Esophagus muscularis mucosa (tissue), 4 donors: ENCODE results near the gene SNED1. TPM values are rescaled to one million over a fixed set of nuclear protein-coding genes. Genes with fewer than 3 reads are reported as not detected.

Source experiments
- DNase-seq: peaks from one replicate; pipeline ENCODE4 v3.0.0-alpha.2; 2017; ENCODE audit errors: extremely low spot score
- H3K27ac ChIP-seq, 4 donors: fragments of 200-600 bp; sonication (generic); replicated peaks in 1 of 4; 1 replicate in 3 of 4; 2 replicates in 1 of 4; pipeline ENCODE4 v1.5.1; 2016 to 2019; ENCODE audit warnings: mild to moderate bottlenecking in 1 of 4
- H3K27me3 ChIP-seq, 4 donors: fragments of 200-600 bp; sonication (generic); one replicate each; pipeline versions ENCODE4 v1.5.1 to v1.6.0; 2016 to 2019
- H3K36me3 ChIP-seq, 4 donors: fragments of 200-600 bp; sonication (generic); one replicate each; pipeline ENCODE4 v1.5.1; 2016 to 2019
- H3K4me1 ChIP-seq, 4 donors: fragments of 200-600 bp; sonication (generic); one replicate each; pipeline ENCODE4 v1.5.1; 2016 to 2019
- H3K4me3 ChIP-seq, 4 donors: fragments of 200-600 bp; sonication (generic); 1 replicate in 2 of 4; 2 replicates in 2 of 4; pipeline ENCODE4 v1.5.1; 2016 to 2019; ENCODE audit warnings: mild to moderate bottlenecking in 4 of 4, moderate library complexity in 1 of 4
- H3K9me3 ChIP-seq, 4 donors: fragments of 200-600 bp; sonication (generic); 1 replicate in 3 of 4; 2 replicates in 1 of 4; pipeline ENCODE4 v1.5.1; 2016 to 2019
- CTCF ChIP-seq, 3 experiments: fragments of 200-600 bp in 2 of 3; fragments of 450-650 bp in 1 of 3; sonication (generic) in 2 of 3; IDR thresholded peaks; one replicate each; pipeline ENCODE4 v1.5.1; 2017 to 2019; ENCODE audit warnings: antibody characterized with exemption in 3 of 3, mild to moderate bottlenecking in 2 of 3, moderate library complexity in 1 of 3
- EP300 ChIP-seq: sonication (generic); formaldehyde crosslinking; IDR thresholded peaks from one replicate; pipeline ENCODE4 v1.6.1; 2017; ENCODE audit warnings: antibody characterized with exemption
- POLR2A ChIP-seq: fragments of 450-650 bp; IDR thresholded peaks from one replicate; pipeline ENCODE4 v1.6.1; 2017; ENCODE audit warnings: antibody characterized with exemption, moderate library complexity, mild to moderate bottlenecking, low read depth
- POLR2AphosphoS5 ChIP-seq, 2 donors: sonication (generic); formaldehyde crosslinking; IDR thresholded peaks; one replicate each; pipeline ENCODE4 v1.6.1; 2017; ENCODE audit warnings: antibody characterized with exemption in 2 of 2
- WGBS: methylation state at CpG from one replicate; pipeline ENCODE4 v1.1.5; 2018; 5-methylcytosine and 5-hydroxymethylcytosine counted together
- intact Hi-C: fragments of 100-400 bp; cut with DNase I; formaldehyde crosslinking; loops from one replicate; pipeline ENCODE4 v1.15.1; 2023
- total RNA-seq, 4 donors: library from RNA; depleted of rRNA; stranded (reverse); fragments of >200 nt; gene quantifications; one replicate each; pipeline versions ENCODE4 v1.1.0 to v1.2.1, GENCODE V29; 2016

SNED1 gene
- total RNA-seq = 10 to 100 TPM in 2 of 4 donors, 1 to 10 TPM in 2; 7.3 to 14.1 (median 11.6) TPM

- intact Hi-C loops = no loop called here
These were observed at the start of gene SNED1 for GRCh38 chr2:240997856-240998705. TSS of gene SNED1 (plus strand) at chr2:240998618. CDS start at chr2:240998838, 220 bp downstream.

GRCh38 chr2:240948905-240949790, 49.3 kb upstream of the SNED1 start:
- Histone ChIP-seq H3K36me3 (no peaks in the 10 kb centered on the region), H3K9me3 (no peaks in the 10 kb centered on the region), H3K4me1 (peaks cover 0 to 1% (median 0%) of the 10 kb centered on the region in 4 donors), H3K27me3 (peaks cover 0 to 33% (median 0%) of the 10 kb centered on the region in 4 donors), H3K27ac (no peak overlapping the region), H3K4me3 (no peak overlapping the region)
- TF ChIP-seq POLR2AphosphoS5 (IDR thresholded peaks at IDR 0.05) (no peak), EP300 (no peak), CTCF (IDR thresholded peaks at IDR 0.05) (no peak), POLR2A (no peak)
- intact Hi-C loops = no loop called here
- no peak for DNase-seq
- WGBS = 86% methylated on average over 16 of the region's 23 CpGs

More at GRCh38 chr2:240997856-240998705, at the start of gene SNED1:
- peak within 1 kb of the TSS; percentile 69 to 82 (median 74) for H3K27ac ChIP-seq
- 18% methylated on average over 8 of the region's 61 CpGs for WGBS
- peak in 1 of 3 experiments; percentile 7 for TF ChIP-seq CTCF (IDR thresholded peaks at IDR 0.05)
- TF ChIP-seq POLR2A = no peak
- no peak for TF ChIP-seq EP300
- peak; percentile 44 to 59 for TF ChIP-seq POLR2AphosphoS5 (IDR thresholded peaks at IDR 0.05)
- peaks cover 0 to 3% (median under 1%) of the 10 kb centered on the region in 4 donors for H3K9me3 ChIP-seq
- no peaks in the 10 kb centered on the region for H3K27me3 ChIP-seq
- DNase-seq = peak; percentile 96
- peaks cover 0 to 19% (median 4%) of the 10 kb centered on the region in 4 donors for H3K36me3 ChIP-seq
- peak within 1 kb of the TSS; percentile 64 to 76 (median 68) for H3K4me3 ChIP-seq
- H3K4me1 ChIP-seq = peaks cover 22 to 53% (median 43%) of the 10 kb centered on the region in 4 donors

GRCh38 chr2:240949791-240950705, 48.4 kb upstream of the SNED1 start:
- no peak overlapping the region for H3K4me3 ChIP-seq
- H3K27me3 ChIP-seq = peaks cover 0 to 33% (median 0%) of the 10 kb centered on the region in 4 donors
- H3K4me1 ChIP-seq = peaks cover 0 to 7% (median 0%) of the 10 kb centered on the region in 4 donors
- no peak overlapping the region for H3K27ac ChIP-seq
- WGBS = 92% methylated on average over 11 of the region's 14 CpGs
- no peak for DNase-seq
- H3K9me3 ChIP-seq = no peaks in the 10 kb centered on the region
- H3K36me3 ChIP-seq = no peaks in the 10 kb centered on the region
- TF ChIP-seq CTCF (IDR thresholded peaks at IDR 0.05) = no peak
- no peak for TF ChIP-seq POLR2AphosphoS5 (IDR thresholded peaks at IDR 0.05)
- TF ChIP-seq EP300 = no peak
- TF ChIP-seq POLR2A = no peak
- intact Hi-C loops = no loop called here

- no peak overlapping the region for H3K27ac ChIP-seq
- intact Hi-C loops = no loop called here
- H3K9me3 ChIP-seq = no peaks in the 10 kb centered on the region
- H3K27me3 ChIP-seq = peaks cover 0 to 41% (median 0%) of the 10 kb centered on the region in 4 donors
- H3K4me1 ChIP-seq = peaks cover 0 to 7% (median under 1%) of the 10 kb centered on the region in 4 donors
- no peaks in the 10 kb centered on the region for H3K36me3 ChIP-seq
- H3K4me3 ChIP-seq = no peak overlapping the region
- no peak for TF ChIP-seq EP300
- no peak for TF ChIP-seq POLR2A
- no peak for TF ChIP-seq CTCF (IDR thresholded peaks at IDR 0.05)
- TF ChIP-seq POLR2AphosphoS5 (IDR thresholded peaks at IDR 0.05) = no peak
- DNase-seq = no peak
- 87% methylated on average over 3 of the region's 3 CpGs for WGBS
These were observed 47.3 kb upstream of the SNED1 start for GRCh38 chr2:240951045-240951594.
